ENCODE results near the gene AMPD3. TPM values are rescaled to one million over a fixed set of nuclear protein-coding genes. Genes with fewer than 3 reads are reported as not detected.

The AMPD3 gene
- polyA plus RNA-seq, 1 experiment, result 11.1 TPM

DNA sequence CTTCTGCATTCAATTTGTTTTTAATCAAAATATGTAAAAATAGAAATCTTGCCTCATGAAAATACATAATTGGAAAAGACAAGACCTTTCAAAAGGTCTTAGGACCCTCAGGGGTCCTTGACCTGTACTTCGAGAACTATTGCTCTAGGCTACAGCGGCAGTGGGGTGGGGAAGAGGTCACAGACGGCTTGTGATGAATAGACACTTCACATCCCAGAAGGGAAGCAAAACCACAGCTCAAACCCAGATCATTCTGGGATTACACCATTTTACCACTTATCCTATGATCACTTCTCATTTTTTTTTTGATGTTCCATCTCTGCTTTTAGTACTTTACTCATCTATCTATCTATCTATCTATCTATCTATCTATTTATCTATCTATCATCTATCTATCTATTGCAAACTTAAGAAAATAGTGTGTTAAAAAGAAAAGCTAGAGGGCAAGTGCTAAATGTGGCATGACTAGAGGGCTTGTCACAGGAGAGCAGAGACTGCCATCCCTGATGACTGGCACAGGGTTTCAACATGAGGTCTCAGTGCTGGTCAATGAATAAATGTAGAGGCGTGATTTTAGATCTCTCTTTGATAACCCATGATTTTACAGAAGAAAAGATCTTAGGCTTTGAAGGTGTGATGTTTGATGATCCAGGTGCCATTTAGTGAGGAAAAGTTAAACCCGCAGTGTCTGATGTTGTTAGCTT, 48.9 kb downstream of the AMPD3 start:
- Histone ChIP-seq H3K27me3 (ENCODE audit: control insufficient read depth, insufficient read depth, low read length) (no peaks in the 10 kb centered on the region), H3K4me3 (ENCODE audit: low read depth, low read length) (no peak overlapping the region), H3K36me3 (ENCODE audit: control insufficient read depth, insufficient read depth, low read length) (peaks cover 21% of the 10 kb centered on the region)
- TF ChIP-seq, protein P1, sequence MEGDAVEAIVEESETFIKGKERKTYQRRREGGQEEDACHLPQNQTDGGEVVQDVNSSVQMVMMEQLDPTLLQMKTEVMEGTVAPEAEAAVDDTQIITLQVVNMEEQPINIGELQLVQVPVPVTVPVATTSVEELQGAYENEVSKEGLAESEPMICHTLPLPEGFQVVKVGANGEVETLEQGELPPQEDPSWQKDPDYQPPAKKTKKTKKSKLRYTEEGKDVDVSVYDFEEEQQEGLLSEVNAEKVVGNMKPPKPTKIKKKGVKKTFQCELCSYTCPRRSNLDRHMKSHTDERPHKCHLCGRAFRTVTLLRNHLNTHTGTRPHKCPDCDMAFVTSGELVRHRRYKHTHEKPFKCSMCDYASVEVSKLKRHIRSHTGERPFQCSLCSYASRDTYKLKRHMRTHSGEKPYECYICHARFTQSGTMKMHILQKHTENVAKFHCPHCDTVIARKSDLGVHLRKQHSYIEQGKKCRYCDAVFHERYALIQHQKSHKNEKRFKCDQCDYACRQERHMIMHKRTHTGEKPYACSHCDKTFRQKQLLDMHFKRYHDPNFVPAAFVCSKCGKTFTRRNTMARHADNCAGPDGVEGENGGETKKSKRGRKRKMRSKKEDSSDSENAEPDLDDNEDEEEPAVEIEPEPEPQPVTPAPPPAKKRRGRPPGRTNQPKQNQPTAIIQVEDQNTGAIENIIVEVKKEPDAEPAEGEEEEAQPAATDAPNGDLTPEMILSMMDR (IDR thresholded peaks at IDR 0.05; ENCODE audit: insufficient read depth, low read depth, low read length), result no peak
- ChIA-PET POLR2A (no interaction called here), CTCF (interaction anchor here (0.6 to 1.4 kb wide), 5 partner anchors 8 to 617 kb away, joined by 3 to 8 read pairs (median 4); no protein-coding TSS in a partner anchor)
- DNase-seq (ENCODE audit: low read depth), result no peak

DNA sequence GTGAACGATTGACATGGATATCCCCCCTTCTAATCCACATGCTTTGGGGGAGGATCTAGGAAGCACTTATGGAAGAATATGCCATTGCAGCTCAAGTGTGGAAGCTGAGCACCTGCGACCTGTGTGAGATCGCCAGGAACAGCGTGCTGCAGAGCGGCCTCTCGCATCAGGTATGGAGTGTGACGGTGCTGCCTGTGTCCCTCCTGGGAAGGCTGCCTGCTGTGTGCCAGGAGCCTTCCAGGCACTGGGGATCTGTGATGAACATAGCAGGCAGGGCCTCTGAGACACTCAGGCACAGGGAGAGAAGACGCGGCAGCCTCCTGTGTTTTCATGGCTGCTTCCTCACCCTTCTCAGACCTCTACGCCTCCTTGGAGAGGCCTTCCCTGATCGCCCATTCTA, 49.4 kb downstream of the AMPD3 start:
- CTCF ChIA-PET, result no interaction called here
- H3K4me3 ChIP-seq (ENCODE audit: low read depth, low read length), result no peak overlapping the region
- POLR2A ChIA-PET, result no interaction called here
- H3K27me3 ChIP-seq (ENCODE audit: control insufficient read depth, insufficient read depth, low read length), result no peaks in the 10 kb centered on the region
- DNase-seq (ENCODE audit: low read depth), result no peak
- TF ChIP-seq, protein P1 (IDR thresholded peaks at IDR 0.05; ENCODE audit: insufficient read depth, low read depth, low read length), result no peak
- peaks cover 21% of the 10 kb centered on the region for H3K36me3 ChIP-seq (ENCODE audit: control insufficient read depth, insufficient read depth, low read length)

DNA sequence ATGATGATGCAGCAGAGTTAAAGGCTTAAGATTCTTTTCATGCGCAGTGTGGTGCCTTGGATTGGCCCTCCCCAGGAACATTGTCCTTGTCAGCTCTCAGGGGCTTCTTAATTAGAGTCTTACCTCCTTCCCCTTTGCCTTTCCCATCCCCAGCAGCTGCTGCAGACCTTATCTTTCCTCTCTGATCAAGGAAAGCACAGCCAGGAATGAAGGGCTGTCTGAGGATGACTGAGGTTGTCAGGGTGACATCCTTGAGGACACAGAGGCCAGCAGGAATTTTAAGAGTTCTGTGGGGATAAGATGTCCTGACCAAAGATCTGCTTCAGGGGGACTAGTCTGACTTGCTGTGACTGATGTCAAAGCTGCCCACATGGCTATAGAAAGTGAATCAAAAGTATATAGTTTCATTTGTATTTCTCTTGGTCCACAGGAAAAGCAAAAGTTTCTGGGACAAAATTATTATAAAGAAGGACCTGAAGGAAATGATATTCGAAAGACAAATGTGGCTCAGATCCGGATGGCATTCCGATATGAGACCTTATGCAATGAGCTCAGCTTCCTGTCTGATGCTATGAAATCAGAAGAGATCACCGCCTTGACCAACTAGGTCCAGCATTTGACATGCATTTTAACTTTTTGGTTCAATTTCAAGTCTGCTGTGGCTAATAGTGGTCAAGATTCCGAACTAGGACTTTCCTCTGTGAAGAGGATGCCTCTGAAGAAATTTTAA, 50.4 kb downstream of the AMPD3 start:
- H3K27me3 ChIP-seq (ENCODE audit: control insufficient read depth, insufficient read depth, low read length), result no peaks in the 10 kb centered on the region
- TF ChIP-seq, protein P1 (IDR thresholded peaks at IDR 0.05; ENCODE audit: insufficient read depth, low read depth, low read length), result no peak
- DNase-seq (ENCODE audit: low read depth), result no peak
- POLR2A ChIA-PET, result no interaction called here
- H3K4me3 ChIP-seq (ENCODE audit: low read depth, low read length), result no peak overlapping the region
- CTCF ChIA-PET, result interaction anchor here (0.6 kb wide), 1 partner anchor 65 kb away, joined by 3 read pairs; no protein-coding TSS in a partner anchor
- H3K36me3 ChIP-seq (ENCODE audit: control insufficient read depth, insufficient read depth, low read length), result peaks cover 12% of the 10 kb centered on the region

DNA sequence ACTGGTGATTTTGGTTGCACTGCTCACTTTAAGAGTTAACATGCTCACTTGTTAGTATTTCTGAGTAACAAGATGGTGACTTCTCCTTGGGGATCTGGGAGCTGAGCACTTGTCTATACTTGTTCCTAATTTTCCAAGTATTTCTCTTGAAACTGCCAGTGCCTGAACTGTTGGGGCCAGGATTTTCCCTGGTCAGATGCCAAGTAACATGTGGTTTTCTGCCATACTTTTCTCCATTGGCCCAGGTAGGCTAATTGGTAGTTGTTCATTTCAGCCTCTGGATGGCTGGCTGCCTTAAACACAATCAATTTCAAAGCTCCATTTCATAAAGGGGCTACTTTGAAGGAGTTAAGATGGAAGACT, 50.9 kb downstream of the AMPD3 start:
- CTCF ChIA-PET, result interaction anchor here (0.6 kb wide), 1 partner anchor 65 kb away, joined by 3 read pairs; no protein-coding TSS in a partner anchor
- no peak for DNase-seq (ENCODE audit: low read depth)

DNA sequence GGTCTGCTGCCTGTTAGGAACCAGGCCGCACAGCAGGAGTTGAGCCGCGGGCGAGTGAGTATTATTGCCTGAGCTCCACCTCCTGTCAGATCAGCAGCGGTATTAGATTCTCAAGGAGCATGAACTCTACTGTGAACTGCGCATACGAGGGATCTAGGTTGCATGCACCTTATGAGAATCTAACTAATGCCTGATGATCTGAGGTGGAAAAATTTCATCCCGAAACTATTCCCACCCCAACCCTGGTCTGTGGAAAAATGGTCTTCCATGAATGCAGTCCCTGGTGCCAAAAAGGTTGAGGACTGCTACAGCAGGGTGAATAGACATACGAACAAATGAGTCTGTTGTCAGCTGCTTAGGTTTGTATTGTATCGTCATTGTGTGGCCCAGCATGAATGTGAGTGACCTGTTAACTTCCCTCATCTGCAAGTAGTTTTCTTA, 56.1 kb downstream of the AMPD3 start:
- Histone ChIP-seq H3K27me3 (ENCODE audit: control insufficient read depth, insufficient read depth, low read length) (no peaks in the 10 kb centered on the region), H3K36me3 (ENCODE audit: control insufficient read depth, insufficient read depth, low read length) (no peaks in the 10 kb centered on the region), H3K4me3 (ENCODE audit: low read depth, low read length) (no peak overlapping the region)
- POLR2A ChIA-PET, result no interaction called here
- TF ChIP-seq, protein P1 (IDR thresholded peaks at IDR 0.05; ENCODE audit: insufficient read depth, low read depth, low read length), result no peak
- CTCF ChIA-PET, result interaction anchor here (0.9 to 3.2 kb wide), 3 partner anchors 8 to 224 kb away, joined by 4 to 12 read pairs (median 5); partner anchors contain the start of gene RNF141
- no peak for DNase-seq (ENCODE audit: low read depth)

More for the DNA sequence above, 50.9 kb downstream of the AMPD3 start:
- H3K27me3 ChIP-seq (ENCODE audit: control insufficient read depth, insufficient read depth, low read length), result no peaks in the 10 kb centered on the region
- POLR2A ChIA-PET, result no interaction called here
- TF ChIP-seq, protein P1 (IDR thresholded peaks at IDR 0.05; ENCODE audit: insufficient read depth, low read depth, low read length), result no peak
- peaks cover 9% of the 10 kb centered on the region for H3K36me3 ChIP-seq (ENCODE audit: control insufficient read depth, insufficient read depth, low read length)
- no peak overlapping the region for H3K4me3 ChIP-seq (ENCODE audit: low read depth, low read length)
